Measurements from ENCODE around the gene REXO1. TPM values are rescaled to one million over a fixed set of nuclear protein-coding genes. Genes with fewer than 3 reads are reported as not detected.

Gene REXO1
- polyA plus RNA-seq, 3 donors: 2.8 to 60.8 (median 3.0) TPM

GRCh38 chr19:1776606-1777147 lies 71.6 kb downstream of the REXO1 start:
- Histone ChIP-seq H3K27ac (ENCODE audit: low read depth in 1 of 2, low read length in 2 of 2) (no peak overlapping the region), H2AFZ (ENCODE audit: insufficient read depth, low read depth, low read length, poor library complexity, severe bottlenecking) (no peak overlapping the region), H4K20me1 (ENCODE audit: insufficient read depth, low read length) (no peaks in the 10 kb centered on the region), H3K27me3 (ENCODE audit: control insufficient read depth in 2 of 2, insufficient read depth in 2 of 2, low read length in 2 of 2) (peaks cover 33 to 83% of the 10 kb centered on the region in 2 donors), H3K79me2 (ENCODE audit: insufficient read depth, low read length) (no peaks in the 10 kb centered on the region), H3K36me3 (replicated peaks in 1 of 2; ENCODE audit: control insufficient read depth in 1 of 2, insufficient read depth in 2 of 2, low read length in 2 of 2) (no peaks in the 10 kb centered on the region), H3K4me2 (replicated peaks; ENCODE audit: extremely low read depth, low read length, poor library complexity, severe bottlenecking) (no peak overlapping the region), H3K4me3 (replicated peaks in 1 of 3; ENCODE audit: low read depth in 2 of 3, low read length in 3 of 3) (no peak overlapping the region), H3K9me3 (replicated peaks in 1 of 2; ENCODE audit: control insufficient read depth in 1 of 2, insufficient read depth in 1 of 2, low read length in 2 of 2) (peaks cover 16 to 24% of the 10 kb centered on the region in 2 donors), H3K4me1 (ENCODE audit: control insufficient read depth in 1 of 2, insufficient read depth in 2 of 2, low read length in 2 of 2) (no peaks in the 10 kb centered on the region), H3K9ac (ENCODE audit: insufficient read depth, low read length, poor library complexity, severe bottlenecking) (no peak overlapping the region)
- intact Hi-C loops (cut with micrococcal nuclease): no loop called here
- TF ChIP-seq CTCF (IDR thresholded peaks at IDR 0.05): no peak
- WGBS (ENCODE audit: insufficient coverage): 8% methylated on average over 7 of the region's 23 CpGs
- H3K27me3 Mint-ChIP-seq (ENCODE audit: low read depth in 3 of 3): peaks cover 83 to 97% (median 88%) of the 10 kb centered on the region in 3 donors
- H3K36me3 Mint-ChIP-seq: peaks cover 2 to 5% of the 10 kb centered on the region in 2 donors
- peak overlapping the region in 1 of 2 donors; percentile 88 for H3K4me3 Mint-ChIP-seq
- no peaks in the 10 kb centered on the region for H3K4me1 Mint-ChIP-seq
- DNase-seq: no peak
- H3K9me3 Mint-ChIP-seq: peaks cover 6 to 54% (median 31%) of the 10 kb centered on the region in 7 donors
- no peak overlapping the region for H3K27ac Mint-ChIP-seq

- Histone ChIP-seq H3K4me1 (ENCODE audit: control insufficient read depth in 1 of 2, insufficient read depth in 2 of 2, low read length in 2 of 2) (no peaks in the 10 kb centered on the region), H3K9ac (ENCODE audit: insufficient read depth, low read length, poor library complexity, severe bottlenecking) (no peak overlapping the region), H3K9me3 (replicated peaks in 1 of 2; ENCODE audit: control insufficient read depth in 1 of 2, insufficient read depth in 1 of 2, low read length in 2 of 2) (peaks cover 18 to 27% of the 10 kb centered on the region in 2 donors), H3K4me2 (replicated peaks; ENCODE audit: extremely low read depth, low read length, poor library complexity, severe bottlenecking) (no peak overlapping the region), H3K4me3 (replicated peaks in 1 of 3; ENCODE audit: low read depth in 2 of 3, low read length in 3 of 3) (no peak overlapping the region), H3K27me3 (ENCODE audit: control insufficient read depth in 2 of 2, insufficient read depth in 2 of 2, low read length in 2 of 2) (peaks cover 33 to 86% of the 10 kb centered on the region in 2 donors), H4K20me1 (ENCODE audit: insufficient read depth, low read length) (no peaks in the 10 kb centered on the region), H3K36me3 (replicated peaks in 1 of 2; ENCODE audit: control insufficient read depth in 1 of 2, insufficient read depth in 2 of 2, low read length in 2 of 2) (no peaks in the 10 kb centered on the region), H3K27ac (ENCODE audit: low read depth in 1 of 2, low read length in 2 of 2) (no peak overlapping the region), H2AFZ (ENCODE audit: insufficient read depth, low read depth, low read length, poor library complexity, severe bottlenecking) (no peak overlapping the region), H3K79me2 (ENCODE audit: insufficient read depth, low read length) (no peaks in the 10 kb centered on the region)
- H3K27me3 Mint-ChIP-seq (ENCODE audit: low read depth in 3 of 3): peaks cover 81 to 97% (median 88%) of the 10 kb centered on the region in 3 donors
- H3K4me3 Mint-ChIP-seq: peak overlapping the region in 1 of 2 donors; percentile 88
- no peak overlapping the region for H3K27ac Mint-ChIP-seq
- WGBS (ENCODE audit: insufficient coverage): 4% methylated on average over 30 of the region's 50 CpGs
- H3K9me3 Mint-ChIP-seq: peaks cover 10 to 54% (median 31%) of the 10 kb centered on the region in 7 donors
- H3K4me1 Mint-ChIP-seq: no peaks in the 10 kb centered on the region
- intact Hi-C loops (cut with micrococcal nuclease): no loop called here
- peaks cover 2 to 5% of the 10 kb centered on the region in 2 donors for H3K36me3 Mint-ChIP-seq
- DNase-seq: no peak
- TF ChIP-seq CTCF (IDR thresholded peaks at IDR 0.05): no peak
Measured at GRCh38 chr19:1775951-1776605, 72.2 kb downstream of the REXO1 start.

All from CD14-positive monocyte (primary cell).